Smooth muscle cell (in vitro differentiated cells): ENCODE measurements around the gene MYCN. TPM values are rescaled to one million over a fixed set of nuclear protein-coding genes. Genes with fewer than 3 reads are reported as not detected.

ENCODE experiments used
- DNase-seq: peaks from one replicate; lab custom pipeline; 2025; ENCODE audit not compliant: unreplicated experiment; lab: John Stamatoyannopoulos, UW
- H2AFZ ChIP-seq: fragments of 200-600 bp; sonication (generic); 2 replicates; pipeline ENCODE4 v1.6.0; 2016; ENCODE audit warnings: antibody characterized with exemption, low read depth, mild to moderate bottlenecking
- H3F3A ChIP-seq: fragments of 200-600 bp; sonication (generic); 2 replicates; pipeline ENCODE4 v1.6.0; 2017; ENCODE audit warnings: antibody characterized with exemption, low read depth
- H3K27ac ChIP-seq: fragments of 200-600 bp; sonication (generic); 2 replicates; pipeline ENCODE4 v1.5.1; 2016; ENCODE audit warnings: low read depth, mild to moderate bottlenecking
- H3K27me3 ChIP-seq: fragments of 200-600 bp; sonication (generic); 2 replicates; pipeline ENCODE4 v1.6.1; 2016; ENCODE audit warnings: low read depth, mild to moderate bottlenecking
- H3K36me3 ChIP-seq: fragments of 200-600 bp; sonication (generic); 2 replicates; pipeline ENCODE4 v1.5.1; 2016; ENCODE audit warnings: low read depth
- H3K4me1 ChIP-seq: fragments of 200-600 bp; sonication (generic); 2 replicates; pipeline ENCODE4 v1.5.1; 2016; ENCODE audit warnings: low read depth
- H3K4me2 ChIP-seq: fragments of 200-600 bp; sonication (generic); 2 replicates; pipeline ENCODE4 v1.6.0; 2016; ENCODE audit warnings: mild to moderate bottlenecking
- H3K4me3 ChIP-seq: fragments of 200-600 bp; sonication (generic); 2 replicates; pipeline ENCODE4 v1.5.1; 2016; ENCODE audit warnings: mild to moderate bottlenecking
- H3K79me2 ChIP-seq: fragments of 200-600 bp; sonication (generic); 2 replicates; pipeline ENCODE4 v1.6.0; 2016; ENCODE audit warnings: low read depth, mild to moderate bottlenecking
- H3K9ac ChIP-seq: fragments of 200-600 bp; sonication (generic); 2 replicates; pipeline ENCODE4 v1.6.0; 2016; ENCODE audit warnings: low read depth
- H3K9me3 ChIP-seq: fragments of 200-600 bp; sonication (generic); replicated peaks from 2 replicates; pipeline ENCODE4 v1.5.1; 2016; ENCODE audit warnings: low read depth
- H4K20me1 ChIP-seq: fragments of 200-600 bp; sonication (generic); 2 replicates; pipeline ENCODE4 v1.6.0; 2016; ENCODE audit warnings: low read depth
- WGBS: methylation state at CpG from one replicate; pipeline ENCODE4 v1.1.7; 2016; ENCODE audit warnings: low lambda C conversion rate; 5-methylcytosine and 5-hydroxymethylcytosine counted together
- polyA plus RNA-seq: library from polyadenylated mRNA; unstranded; fragments of >200 nt; fragmentation: Nextera tagmentation; extraction: Ambion mirVana; gene quantifications from 2 replicates; pipeline ENCODE4 v1.2.1, GENCODE V29; 2016
- total RNA-seq: library from RNA; depleted of rRNA; stranded (reverse); fragments of >200 nt; gene quantifications from 2 replicates; pipeline ENCODE4 v1.2.3, GENCODE V29; 2014
- TF ChIP-seq, protein P1 (sequence below): fragments of 200-600 bp; sonication (generic); IDR thresholded peaks from 2 replicates; pipeline ENCODE4 v1.5.1; 2017; ENCODE audit warnings: borderline replicate concordance, mild to moderate bottlenecking, antibody characterized with exemption; ENCODE audit not compliant: insufficient read depth, poor library complexity, severe bottlenecking

The MYCN gene
- total and polyA plus RNA-seq, 2 experiments from 2014 or later = 6.9 to 18.3 TPM

GRCh38 chr2:15935189-15935588 is 5.2 kb upstream of the MYCN start:
- Histone ChIP-seq H3K4me3 (no peak overlapping the region), H3K79me2 (no peaks in the 10 kb centered on the region), H3K27me3 (peaks cover 18% of the 10 kb centered on the region), H2AFZ (no peak overlapping the region), H3K36me3 (no peaks in the 10 kb centered on the region), H3F3A (no peaks in the 10 kb centered on the region), H3K4me1 (peaks cover 3% of the 10 kb centered on the region), H4K20me1 (no peaks in the 10 kb centered on the region), H3K9ac (no peak overlapping the region), H3K9me3 (no peaks in the 10 kb centered on the region), H3K27ac (no peak overlapping the region), H3K4me2 (no peak overlapping the region)
- DNase-seq = no peak
- TF ChIP-seq, protein P1, sequence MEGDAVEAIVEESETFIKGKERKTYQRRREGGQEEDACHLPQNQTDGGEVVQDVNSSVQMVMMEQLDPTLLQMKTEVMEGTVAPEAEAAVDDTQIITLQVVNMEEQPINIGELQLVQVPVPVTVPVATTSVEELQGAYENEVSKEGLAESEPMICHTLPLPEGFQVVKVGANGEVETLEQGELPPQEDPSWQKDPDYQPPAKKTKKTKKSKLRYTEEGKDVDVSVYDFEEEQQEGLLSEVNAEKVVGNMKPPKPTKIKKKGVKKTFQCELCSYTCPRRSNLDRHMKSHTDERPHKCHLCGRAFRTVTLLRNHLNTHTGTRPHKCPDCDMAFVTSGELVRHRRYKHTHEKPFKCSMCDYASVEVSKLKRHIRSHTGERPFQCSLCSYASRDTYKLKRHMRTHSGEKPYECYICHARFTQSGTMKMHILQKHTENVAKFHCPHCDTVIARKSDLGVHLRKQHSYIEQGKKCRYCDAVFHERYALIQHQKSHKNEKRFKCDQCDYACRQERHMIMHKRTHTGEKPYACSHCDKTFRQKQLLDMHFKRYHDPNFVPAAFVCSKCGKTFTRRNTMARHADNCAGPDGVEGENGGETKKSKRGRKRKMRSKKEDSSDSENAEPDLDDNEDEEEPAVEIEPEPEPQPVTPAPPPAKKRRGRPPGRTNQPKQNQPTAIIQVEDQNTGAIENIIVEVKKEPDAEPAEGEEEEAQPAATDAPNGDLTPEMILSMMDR = no peak
- 95% methylated on average over 6 of the region's 6 CpGs for WGBS

- Histone ChIP-seq H2AFZ (no peak overlapping the region), H3K36me3 (no peaks in the 10 kb centered on the region), H4K20me1 (no peaks in the 10 kb centered on the region), H3K9me3 (no peaks in the 10 kb centered on the region), H3K9ac (no peak overlapping the region), H3K4me2 (no peak overlapping the region), H3K4me1 (peaks cover 3% of the 10 kb centered on the region), H3K27me3 (peaks cover 21% of the 10 kb centered on the region), H3F3A (no peaks in the 10 kb centered on the region), H3K27ac (no peak overlapping the region), H3K4me3 (no peak overlapping the region), H3K79me2 (no peaks in the 10 kb centered on the region)
- TF ChIP-seq, protein P1 = no peak
- no peak for DNase-seq
- WGBS = 73% methylated on average over 4 of the region's 4 CpGs
Measured at GRCh38 chr2:15935675-15936074, 4.7 kb upstream of the MYCN start.

DNA sequence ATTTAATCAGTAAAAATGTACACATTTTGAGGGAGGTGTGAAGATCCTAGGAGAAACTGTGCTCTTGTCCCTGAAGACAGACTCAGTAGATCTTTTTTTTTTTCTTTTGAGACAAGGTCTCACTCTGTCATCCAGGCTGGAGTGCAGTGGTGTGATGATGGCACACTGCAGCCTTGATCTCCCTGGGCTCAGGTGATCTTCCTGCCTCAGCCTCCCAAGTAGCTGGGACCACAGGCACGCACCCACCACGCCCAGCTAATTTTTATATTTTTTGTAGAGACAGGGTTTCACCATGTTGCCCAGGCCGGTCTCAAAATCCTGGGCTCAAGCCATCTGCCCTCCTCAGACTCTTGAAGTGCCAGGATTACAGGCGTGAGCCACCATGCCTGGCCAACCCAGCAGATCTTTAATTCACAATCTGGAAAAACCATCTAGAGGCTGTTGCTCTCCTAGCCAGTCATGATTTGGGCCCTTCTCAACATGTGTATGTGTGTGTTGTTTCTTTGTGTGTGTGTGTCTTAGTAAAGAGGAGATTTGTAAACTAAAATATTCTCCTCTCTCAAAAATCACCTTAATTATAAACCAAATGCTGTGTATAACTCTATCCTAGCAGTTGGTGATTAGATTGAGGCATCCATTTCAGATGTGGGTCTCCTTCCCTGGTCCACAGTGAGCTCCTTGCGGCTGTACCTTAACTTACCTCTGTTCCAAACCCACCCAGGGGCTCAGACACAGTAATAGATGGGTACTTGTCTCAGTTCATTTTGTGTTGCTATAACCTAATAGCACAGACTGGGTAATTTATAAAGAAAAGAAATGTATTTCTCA is 3.9 kb upstream of the MYCN start:
- H3F3A ChIP-seq = no peaks in the 10 kb centered on the region

More for the DNA sequence above, 3.9 kb upstream of the MYCN start:
- no peaks in the 10 kb centered on the region for H4K20me1 ChIP-seq
- H2AFZ ChIP-seq = no peak overlapping the region
- WGBS = 91% methylated on average over 5 of the region's 5 CpGs
- H3K4me2 ChIP-seq = no peak overlapping the region
- H3K4me1 ChIP-seq = peaks cover 8% of the 10 kb centered on the region
- H3K4me3 ChIP-seq = no peak overlapping the region
- H3K27ac ChIP-seq = no peak overlapping the region
- H3K36me3 ChIP-seq = no peaks in the 10 kb centered on the region
- peaks cover 26% of the 10 kb centered on the region for H3K27me3 ChIP-seq
- DNase-seq = no peak
- no peak overlapping the region for H3K9ac ChIP-seq
- TF ChIP-seq, protein P1 = no peak
- H3K9me3 ChIP-seq = no peaks in the 10 kb centered on the region
- no peaks in the 10 kb centered on the region for H3K79me2 ChIP-seq
